Measurements from ENCODE around the gene TRPV4.

The TRPV4 gene

DNA sequence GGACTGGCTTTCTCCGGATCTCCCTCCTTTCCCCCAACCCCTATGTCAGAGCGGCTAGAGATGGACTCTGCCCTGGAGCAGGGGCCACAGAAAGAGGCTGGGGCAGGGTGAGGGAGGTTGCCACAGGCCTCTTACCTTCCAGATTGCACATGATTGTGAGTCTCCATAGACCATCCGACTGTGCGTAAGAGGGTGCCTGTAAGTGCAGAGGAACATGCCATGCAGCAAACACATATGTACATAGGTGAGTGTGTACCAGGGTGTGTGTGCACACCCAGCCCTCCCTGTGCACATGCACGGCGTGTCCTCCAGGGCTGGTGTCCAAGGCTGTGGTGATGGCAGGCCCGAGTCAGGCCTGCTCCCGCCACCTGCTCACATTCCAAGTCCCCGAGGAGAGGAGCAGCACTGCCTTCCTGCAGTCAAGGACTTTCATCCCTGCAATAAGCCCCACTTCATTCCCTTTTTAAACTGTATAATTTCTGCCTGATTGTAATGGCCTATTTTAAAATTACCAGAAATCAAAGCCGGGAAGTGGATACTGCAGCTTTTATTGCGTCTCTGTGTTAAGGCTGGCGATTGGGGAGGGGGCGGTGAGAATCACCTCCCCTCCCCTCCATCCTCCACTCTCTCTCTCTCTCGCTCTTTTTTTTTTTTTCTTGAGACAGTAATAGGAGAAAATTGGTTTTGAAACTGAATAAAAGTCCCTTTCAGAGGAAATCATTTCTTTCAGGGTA is 91.1 kb downstream of the TRPV4 start:
- no peak for DNase-seq (ENCODE audit: low spot score)

DNA sequence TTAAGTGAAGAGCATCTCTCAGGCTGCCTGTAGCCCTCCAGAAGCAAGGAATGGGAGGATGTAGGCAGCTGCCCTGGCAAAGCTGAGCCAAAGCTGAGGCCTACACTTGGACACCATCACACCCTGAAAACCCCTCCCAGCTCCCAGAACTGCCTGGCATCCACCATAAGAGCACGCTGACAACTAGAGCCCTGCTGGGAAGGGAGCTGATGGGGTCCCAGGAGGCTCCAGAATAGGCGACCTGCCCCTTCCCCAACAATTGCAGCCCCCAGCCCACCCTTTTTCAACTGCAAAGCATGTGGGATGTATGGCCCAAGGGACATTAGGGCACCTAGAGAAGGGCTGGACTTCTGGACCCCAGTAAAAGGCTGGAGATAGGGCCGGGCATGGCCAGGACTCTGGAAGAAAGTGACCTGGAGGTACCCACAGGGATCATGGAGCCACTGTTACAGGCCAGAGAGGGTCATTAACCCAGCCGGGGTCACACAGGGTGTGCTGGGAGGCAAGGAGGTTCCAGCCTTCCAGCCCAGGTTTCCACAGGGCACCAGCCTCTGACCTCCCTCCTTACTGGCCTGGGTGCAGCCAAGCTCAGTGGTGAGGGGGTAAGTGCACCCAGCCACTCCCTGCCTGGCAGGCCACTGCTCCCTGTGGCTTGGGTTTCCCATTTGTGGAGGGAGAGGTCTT is 91.8 kb downstream of the TRPV4 start:
- no peak for DNase-seq (ENCODE audit: low spot score)

DNA sequence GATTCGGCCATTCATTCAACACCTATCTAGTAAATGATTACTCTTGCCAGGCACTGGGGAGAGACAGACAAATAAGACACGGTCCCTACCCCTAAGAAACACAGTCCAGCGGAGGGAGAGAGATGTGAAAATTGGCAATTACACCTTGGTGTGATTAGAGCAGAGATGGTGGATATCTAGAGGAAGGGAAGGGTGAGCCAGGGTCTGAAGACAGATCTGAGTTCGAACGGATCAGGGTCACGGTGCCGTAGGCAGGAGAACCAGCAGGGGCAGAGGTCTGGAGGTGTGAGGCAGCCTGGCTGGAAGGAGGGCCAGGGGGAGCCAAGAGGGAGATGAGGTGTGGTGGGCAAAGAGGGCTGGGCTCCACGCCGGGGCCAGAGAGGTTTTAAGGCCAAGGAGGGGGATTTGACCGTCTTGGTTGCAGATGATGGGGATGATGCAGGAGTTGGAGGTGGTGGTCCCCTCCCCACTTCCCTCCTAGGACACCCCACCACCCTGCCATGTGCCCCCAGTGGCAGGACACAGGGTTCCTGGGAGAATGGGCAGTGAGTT is 92.4 kb downstream of the TRPV4 start:
- DNase-seq (ENCODE audit: low spot score): no peak

DNA sequence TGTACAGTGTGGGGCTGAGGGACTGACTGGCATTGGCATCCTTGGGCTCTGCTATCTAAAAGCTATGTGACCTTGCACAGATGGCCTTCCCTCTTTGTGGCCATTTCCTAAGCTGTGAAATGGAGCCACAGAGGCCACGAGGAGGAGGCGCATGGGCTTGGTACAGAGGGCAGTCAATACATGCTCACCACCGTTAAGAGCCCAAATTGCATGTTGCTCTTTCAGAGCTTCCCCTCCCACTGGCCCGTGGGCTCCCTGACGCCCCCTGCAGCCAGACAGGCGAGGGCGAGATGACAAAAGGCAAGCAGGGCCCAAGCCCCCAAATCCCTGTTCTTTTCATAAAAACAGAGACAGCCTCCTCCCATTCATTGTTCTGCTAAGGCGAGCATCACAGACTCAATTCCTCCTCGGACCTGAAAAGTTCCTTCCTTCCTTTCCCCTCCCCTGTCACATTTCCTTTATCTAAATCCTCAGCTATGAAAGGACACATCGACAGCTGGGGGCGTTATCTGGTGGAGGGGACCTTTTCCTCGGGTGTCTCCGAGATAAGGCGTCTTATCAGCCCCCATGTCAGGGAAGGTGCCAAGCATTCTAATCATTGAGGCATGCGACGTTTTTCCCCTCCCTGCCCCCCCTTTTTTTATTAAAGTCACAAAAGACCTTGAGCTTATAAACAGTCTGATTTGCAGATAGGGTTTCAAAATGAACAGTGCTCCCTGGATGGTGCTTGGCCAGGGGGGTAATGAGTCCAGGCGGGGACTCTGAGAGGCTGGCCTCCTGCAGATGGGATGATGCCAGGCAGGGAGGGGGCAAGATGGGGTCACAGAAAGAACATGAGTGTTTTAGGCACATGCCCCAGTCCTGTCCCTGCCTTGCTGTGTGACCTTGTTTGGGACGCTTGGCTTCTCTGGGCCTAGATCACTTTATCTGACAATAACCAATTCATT is 93.2 kb downstream of the TRPV4 start:
- DNase-seq (ENCODE audit: low spot score): no peak

DNA sequence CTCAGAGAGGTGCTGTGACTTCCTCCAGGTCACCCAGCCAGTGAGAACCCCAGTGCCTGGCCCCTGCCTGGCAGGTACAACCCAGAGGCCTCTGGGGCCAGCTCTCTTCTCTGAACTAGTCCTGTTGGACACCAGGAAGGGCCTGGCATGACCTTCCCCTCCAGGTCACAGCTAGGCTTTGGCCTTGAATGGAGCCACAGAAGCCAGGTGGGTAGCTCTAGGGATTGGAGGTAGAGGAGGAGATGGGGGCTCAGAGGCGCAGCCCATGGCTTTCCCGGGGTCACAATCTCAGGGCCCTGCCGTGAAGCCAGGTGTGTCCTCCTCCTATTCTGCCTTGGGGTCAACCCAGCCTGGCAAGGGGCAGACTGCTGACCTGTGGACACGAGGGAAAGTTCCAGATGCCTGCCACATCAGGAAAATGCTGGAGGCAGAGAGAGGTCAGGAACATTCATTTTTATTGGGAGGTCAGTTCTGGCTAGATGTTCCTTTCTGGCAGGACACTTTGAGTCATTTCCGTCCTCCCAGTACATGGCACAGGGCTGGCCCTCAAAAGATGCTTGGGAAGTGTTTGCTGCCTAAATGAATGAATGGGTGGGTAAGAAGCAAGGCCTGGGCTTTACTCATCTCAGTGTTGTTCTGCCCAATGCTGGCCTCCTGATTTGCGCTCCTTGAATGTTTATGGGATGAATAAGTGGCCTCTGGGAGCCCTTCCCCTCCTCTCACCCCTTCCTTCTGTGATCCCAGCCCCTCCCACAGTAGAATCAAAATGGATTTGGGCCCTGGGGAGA is 94.1 kb downstream of the TRPV4 start:
- DNase-seq (ENCODE audit: low spot score): no peak

DNA sequence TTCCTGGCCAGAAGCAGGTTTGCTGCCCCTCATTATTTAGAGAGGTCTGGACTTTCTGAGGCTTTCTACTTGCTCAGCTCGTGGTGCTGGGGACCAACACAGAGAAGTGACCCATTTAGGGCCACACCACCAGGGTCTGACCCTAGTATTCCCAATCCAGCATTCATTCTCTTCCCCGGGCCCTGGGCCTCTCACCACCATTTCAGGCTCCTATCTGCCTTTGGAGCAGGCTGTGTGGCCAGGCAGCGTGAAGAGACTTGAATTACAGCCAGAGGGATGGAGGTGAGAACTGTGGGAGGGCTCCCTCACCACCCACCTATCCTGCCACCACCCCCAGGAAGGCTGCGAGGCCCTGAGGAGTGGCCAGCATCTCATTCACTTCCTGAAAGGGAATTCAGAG is 95.0 kb downstream of the TRPV4 start:
- no peak for DNase-seq (ENCODE audit: low spot score)

DNA sequence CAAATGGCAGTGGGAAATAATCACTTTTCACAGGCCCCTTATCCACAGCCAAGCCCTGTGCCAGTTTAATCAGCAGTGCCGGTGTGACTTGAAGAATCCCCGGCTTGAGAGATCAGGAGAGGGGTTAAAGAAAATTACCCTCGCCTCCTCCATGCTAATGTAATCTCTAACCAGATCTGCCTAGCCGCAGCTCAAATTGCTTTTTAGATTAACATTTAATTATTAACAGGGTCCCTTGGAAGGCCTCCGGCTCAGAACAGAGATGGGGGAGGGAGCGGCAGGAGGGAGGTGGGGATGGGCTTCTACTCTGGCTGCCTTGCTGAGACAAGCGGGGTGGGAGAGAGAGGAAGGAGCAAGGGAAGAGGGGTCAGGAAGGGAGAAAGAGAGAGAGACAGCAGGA is 95.6 kb downstream of the TRPV4 start:
- no peak for DNase-seq (ENCODE audit: low spot score)

DNA sequence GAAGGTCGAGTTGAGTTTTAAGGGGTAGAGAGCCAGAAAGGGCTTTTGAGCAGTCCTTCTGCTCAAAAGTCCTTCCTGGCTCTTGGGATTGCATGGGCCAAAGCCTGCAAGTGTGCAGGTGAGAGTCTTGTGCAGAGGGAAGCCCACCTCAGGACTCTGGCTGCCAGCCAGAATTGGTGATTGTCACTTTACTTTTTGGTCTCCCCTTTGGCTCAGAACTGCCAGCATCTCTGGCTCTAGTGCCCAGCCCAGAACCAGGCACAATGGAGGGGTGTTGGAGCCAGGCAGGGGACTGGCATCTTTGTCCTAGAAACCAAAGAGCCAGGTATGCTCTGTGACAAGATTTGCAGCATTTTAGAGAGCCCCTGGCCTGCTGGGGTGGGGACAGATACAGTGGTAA is 96.1 kb downstream of the TRPV4 start:
- no peak for DNase-seq (ENCODE audit: low spot score)

DNA sequence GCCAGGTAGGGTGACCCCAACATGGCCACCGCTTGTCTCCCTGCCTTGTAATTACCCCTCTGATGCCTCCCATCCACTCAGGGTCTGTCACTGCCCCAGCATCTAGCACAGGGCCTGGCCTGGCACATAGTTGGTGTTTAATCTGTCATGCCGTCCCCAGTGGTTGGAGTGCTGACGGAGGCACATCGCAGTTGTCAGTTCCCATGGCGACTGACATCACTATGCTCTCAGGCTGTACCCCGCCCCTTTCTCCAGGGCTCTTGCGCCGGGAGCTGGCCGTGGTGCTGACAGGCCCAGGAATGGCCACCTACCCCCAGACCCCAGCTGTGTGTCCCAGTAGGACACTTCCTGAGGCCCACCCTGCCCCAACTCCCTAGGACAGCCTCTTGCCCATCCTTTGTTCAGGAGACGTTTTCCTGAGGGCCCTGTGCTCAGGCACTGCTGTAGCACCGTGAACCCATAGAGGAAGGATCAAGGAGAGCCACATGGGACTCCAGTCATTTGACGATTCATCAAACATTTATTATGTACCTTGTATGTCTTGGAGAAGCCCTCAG is 96.6 kb downstream of the TRPV4 start:
- no peak for DNase-seq (ENCODE audit: low spot score)

DNA sequence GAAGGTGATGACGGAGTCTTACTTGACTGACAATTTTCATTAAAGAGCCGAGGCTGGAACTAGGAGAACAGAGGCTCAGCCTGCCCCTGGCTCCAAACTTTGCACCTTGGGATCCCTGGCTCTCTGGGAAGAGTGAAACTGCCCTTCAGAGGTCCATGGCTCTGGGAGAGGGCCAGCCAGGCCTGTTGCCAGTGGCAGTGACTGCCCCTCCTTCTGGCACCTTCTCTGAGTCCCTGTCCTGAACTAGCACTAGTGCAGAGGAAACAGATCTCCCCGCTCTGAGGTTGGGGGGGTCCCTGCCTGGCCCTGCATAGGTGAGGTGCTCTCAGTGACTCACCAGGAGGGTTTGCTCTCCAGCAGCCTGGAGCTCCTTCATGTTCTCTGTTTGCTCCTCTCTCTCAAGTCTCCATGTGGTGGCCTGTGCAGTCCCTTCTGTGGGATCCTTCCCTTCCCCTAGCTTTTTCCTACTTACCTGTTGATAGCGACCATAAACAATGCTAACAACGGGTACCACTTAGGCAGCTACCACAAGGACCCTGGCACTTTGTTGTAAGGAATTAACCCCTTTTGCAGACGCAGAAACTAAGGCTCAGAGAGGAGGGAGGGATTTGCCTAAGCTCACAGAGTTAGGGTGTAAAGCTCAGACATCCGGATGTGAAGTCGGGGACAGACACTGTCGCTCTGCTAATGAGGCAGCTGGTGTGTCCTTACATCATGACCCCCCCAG is 97.2 kb downstream of the TRPV4 start:
- no peak for DNase-seq (ENCODE audit: low spot score)

DNA sequence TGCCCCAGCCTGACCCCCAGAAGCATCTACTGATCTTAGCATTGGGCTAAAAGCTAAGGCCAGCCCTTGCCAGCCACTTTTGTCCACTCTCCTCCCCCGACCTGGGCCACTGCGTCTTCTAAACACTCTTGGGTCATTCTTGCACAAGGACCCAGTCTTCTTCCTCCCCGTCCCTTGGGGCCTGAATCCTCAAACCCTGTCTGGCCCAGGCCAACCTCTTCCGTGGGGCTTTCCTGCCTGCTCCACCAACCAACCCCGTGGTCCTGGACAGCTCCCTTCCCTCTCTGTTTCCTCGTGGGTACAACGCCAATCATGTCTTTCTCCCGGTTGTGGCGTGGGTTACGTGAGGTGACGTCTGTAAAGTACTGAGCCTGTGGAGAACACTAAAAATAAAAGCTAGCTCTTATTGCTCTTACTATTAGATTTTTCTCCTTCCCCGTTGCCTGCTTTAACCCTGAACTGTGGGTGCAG is 98.1 kb downstream of the TRPV4 start:
- no peak for DNase-seq (ENCODE audit: low spot score)

DNA sequence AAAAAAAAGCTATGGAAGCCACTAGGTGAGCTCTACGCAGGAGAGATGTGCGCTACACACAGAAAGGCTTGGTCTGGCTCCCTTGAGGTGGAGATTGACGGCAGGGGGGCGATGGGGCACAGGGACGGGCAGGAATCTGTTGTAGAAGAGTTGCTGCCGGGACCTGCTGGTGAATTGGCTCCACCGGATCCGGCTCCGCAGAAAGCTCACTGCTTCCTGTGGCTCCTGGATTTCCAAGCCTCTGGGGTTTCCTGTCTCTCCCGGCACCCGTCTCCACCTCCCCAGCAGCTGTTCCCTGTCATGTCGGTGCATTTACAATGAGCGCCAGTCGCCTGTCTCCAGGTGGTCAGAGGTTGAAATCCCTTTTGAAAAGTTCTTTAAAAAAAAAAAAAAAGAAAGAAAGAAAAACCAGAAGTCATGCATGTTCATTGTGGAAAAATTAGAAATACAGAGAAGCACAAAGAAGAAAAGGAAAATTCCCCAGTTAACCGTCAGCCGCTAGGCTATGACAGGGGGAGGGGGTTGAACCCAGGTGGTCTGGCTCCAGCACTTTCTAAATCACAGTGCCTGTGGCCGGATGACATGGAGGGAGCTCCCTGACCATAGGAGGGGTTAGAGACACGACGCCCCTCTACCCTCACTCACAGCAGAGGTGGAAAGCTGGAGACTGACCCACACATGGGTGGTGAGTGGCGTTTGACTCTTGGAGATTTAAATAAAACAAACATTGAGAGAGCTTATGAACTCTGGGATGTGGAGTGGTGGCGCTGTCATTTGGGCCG is 98.8 kb downstream of the TRPV4 start:
- DNase-seq (ENCODE audit: low spot score): no peak

Small RNA genes lying within 50 kb of the gene (small RNA-seq; reads per million reads assigned to genes)
- 0 reads per million in 2 experiments for gene MIR4497
- 0 reads per million in 2 experiments for gene RN7SL441P

Data from SK-N-DZ (cell line).